Measurements from ENCODE around the gene NADK2.

The NADK2 gene

DNA sequence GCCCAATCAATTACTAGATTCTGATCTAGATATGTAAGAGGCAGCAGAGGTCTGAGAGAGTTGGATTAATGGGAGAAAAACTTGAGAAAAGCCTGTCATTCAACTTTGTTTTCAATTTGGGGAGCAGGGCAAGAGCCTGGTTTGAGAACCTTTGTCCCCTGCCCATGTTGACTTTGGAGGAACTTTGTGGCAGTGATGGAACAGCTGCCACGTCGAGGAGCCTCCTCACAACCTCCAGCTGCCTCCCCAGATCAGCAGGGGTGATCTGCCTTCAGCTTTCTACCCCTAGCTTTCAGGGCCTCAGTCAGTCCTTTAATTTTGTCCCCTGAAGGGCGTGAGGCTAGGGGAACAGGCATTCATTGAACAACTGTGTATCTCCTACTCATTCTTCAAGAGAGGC, 81.1 kb downstream of the NADK2 start:
- FAIRE-seq: no peak

DNA sequence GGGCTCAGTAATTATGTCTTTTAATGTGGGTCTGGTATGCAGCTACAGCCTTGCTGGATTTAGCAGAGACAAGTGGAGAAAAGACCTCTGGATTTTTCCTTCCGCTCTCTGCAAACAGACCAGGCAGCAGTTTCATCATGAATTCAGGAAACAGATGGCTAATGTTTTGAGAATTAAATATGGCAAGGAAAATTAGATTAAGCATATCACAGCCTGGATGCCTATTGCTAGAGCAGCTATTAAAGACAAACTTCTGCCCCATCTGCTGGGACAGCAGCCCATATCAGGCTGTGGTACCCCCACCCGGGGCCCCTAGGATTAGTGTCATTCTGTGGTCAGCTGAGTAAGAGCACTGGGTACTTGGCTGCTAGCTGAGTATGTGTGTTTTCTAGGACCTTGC, 83.6 kb downstream of the NADK2 start:
- FAIRE-seq: no peak

DNA sequence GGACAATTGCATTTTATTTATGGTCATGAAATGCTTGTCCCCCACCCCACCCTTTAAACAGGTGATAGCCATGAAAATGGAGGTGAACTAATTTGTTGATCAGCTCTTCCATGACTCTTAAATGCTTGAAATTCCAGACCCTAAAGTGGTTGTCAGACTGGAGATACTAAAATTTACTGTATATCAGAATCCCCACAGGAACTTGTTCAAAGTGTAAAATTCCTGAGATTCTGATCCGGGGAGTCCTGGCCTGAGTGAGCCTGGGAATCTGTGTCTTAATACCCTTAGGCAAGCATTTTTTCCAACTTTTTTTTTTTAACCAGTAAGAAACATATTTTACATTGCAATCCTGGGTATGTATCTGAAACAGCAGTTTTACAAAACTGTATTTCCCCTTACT, 85.1 kb downstream of the NADK2 start:
- FAIRE-seq: no peak

DNA sequence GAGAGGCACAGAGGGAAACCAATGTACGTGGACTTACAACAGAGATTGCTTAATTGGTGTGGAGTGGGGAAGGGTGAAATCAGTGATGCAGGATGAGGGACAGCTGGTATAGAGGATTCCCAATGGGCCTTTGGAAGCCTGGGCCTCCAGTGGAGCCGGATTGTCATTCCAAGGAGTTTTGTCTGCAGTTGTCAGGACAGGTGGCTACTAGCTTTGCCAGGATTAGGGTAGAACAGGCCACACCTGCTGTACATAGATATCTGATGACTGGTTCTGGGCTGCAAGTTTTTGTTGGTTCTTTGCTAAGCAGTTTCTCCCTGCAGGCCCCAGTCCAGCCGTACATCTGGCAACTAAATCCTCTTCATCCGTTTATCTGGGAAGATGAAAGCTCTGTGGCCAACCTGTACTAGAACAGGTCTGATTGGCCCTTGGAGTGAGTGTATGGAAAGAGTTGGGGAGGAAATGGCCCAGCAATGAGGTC, 85.6 kb downstream of the NADK2 start:
- FAIRE-seq: no peak

DNA sequence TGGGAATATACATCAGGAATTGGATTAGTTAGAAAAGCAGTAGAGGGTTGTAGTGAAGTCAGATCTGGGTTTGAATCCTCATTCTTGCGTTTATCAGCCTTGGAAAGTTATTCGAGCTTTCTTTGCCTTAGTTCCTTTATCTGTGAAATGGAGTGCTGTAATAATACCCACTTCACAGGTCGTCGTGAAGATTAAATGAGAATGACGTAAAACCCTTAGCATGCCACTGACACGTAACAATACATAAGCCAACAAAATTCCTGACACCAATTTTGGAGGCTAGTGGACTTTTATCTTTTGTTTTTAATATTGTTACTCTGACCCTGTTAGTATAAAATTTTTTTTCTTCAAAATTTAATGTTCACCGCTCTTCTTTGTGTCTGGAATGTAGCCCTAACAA, 86.4 kb downstream of the NADK2 start:
- FAIRE-seq: no peak

DNA sequence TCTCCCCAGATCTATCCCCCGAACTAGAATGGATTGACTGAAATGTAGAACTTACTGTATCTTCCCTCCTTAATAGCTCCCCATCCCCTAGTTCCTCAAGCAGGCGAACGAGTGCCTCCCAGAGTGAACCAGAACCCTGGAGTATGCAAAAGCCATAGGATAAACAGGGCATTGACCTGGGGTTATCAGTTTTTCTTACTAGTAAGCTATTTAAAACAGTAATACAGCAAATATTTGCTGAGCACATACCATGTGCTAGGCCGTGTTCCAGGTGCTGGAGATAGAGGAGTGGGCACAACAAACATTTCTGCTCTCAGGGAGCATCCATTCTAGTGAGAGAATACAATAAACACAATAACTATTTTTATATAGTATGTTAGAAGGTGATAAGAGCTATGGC, 88.0 kb downstream of the NADK2 start:
- FAIRE-seq: no peak

DNA sequence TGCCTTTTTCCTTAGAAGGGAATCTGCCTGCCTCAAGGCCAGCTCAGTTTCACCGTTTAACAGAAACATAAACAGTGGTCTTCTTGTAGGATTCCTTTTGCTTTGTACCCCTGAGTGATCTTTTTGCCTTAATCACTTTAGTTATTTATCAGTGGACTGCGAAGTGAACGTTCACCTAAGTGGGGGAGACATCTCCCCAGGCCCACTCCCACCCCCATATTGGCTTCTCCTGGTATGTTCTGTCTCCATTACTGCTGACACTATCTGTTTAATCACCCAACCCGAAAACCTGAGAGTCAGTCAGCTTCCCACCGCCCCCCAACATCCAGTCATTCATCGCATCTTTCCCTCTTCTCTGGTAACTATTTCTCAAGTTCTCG, 88.4 kb downstream of the NADK2 start:
- FAIRE-seq: no peak

DNA sequence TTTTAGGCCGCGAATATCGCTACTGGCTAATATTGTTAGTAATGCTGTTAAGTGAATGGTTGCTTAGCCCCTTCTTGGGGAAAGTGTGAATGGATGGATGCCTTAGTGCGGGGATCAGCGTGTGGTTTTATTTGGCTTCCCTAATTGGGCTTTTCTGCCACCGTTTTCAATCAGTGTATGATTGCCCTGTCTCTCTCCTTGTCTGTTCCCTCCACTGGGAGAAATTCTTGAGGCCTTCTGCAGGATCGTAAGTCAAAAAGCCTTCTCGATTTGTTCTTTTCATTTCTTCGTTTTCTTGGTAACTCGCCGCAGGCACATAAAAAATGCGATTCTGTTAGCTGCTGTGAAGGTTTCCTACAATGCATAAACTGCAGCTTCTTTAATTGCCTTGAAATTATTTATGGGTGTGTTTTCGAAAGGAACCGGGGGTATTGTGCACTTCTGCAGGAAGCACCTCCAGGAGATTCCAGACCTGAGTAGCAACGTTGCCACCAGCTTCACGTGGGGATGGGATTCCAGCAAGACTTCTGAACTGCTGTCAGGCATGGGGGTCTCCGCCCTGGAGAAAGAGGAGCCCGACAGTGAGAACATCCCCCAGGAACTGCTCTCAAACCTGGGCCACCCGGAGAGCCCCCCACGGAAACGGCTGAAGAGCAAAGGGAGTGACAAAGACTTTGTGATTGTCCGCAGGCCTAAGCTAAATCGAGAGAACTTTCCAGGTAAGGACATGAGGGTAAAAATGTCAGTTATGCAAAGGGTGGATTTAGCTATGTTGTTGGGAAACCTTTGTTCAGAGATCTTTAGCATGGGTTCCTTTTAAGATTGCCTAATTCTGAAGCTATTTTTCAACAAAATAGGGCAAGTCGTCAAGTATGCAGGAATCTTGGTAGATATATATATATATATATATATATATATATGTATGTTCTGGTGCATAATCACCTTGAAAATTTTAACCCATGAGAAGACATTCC, 89.1 kb downstream of the NADK2 start:
- no peak for FAIRE-seq

DNA sequence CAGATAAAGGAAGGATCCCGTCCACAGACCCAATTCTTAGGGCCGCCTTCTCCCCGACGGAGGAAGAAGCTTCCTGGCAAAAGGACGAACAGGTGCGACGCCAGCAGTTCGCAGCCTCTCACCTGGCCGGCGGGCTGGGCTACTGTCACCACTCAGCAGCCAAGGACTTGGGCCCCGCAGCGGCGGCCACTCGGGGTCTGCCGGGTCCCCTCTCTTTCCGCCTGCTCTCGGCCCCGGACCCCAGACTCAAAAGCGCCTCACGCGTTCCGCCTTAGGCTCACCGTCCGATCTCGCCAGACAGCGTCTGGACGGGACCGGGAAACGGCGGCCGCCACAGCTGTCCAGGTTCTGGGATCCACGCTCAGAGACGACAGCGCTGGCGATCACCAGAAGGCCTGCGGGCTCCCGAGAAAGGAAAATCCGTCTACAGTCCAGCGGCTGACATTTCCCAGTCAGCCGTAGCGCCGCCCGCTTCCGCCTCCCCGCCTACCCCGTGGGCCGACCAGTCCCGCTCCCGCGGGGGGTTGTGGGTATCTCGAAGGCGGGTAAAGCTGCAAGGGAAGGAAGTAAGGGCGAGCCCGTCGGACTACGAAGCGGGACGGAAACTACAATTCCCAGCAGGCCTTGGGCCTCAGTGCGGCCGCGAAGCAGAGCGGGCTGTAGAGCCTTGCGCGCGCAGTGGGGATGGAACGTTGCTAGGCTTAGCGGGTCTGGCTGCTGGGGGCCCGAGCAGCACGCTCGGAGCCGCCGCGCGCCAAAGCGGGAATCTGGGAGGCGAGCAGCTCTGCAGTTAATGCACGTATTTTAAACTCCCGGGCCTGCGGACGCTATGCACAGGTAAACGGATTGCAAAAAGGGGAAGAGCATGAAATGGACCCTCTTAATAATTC, 90.0 kb downstream of the NADK2 start, which contains the start of the genes LMBRD2 and SKP2:
Gene LMBRD2, minus strand, starts transcription at position 454 of the 890 bp plus-strand sequence. CDS start 8,538 bp downstream, outside the sequence.
Gene SKP2, plus strand, starts transcription at position 678 of the 890 bp plus-strand sequence. Its CDS starts 152 bp downstream, at position 830.
- FAIRE-seq: peak; percentile 85

DNA sequence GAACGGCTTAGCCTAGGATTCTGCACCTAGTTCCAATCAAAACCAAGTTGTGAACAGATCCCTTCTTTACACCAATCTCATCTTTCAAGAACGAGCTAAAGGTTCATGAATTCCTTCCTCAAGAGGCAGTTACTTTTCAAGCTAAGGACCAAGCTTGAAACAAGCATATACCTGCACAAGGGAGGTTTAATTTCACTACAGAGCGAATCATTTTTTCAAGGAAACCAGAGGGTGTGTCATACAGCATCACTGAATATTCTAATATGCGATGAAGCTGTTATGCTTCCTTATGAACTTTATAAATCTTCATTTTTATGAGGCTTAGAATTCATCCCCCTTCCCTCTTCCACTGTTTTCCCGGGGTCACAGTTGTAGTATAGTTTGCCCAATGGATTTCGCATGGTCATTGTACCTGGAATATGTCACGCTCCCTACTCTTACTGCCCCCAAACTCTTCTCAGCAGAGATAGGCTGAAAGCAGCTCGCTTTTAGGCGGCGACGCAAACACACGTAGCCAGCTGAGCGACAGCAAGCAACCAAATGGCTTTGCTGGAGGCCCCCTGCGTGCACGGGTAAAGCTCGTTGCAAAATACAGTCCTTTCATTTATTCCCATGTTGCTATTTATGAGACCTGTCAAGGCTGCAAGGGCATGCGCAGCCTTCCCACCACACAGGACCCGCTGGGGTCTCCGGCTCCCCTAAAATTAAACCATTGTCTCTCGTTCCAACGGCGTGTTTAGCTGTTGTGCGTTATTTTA, 90.9 kb downstream of the NADK2 start:
- no peak for FAIRE-seq

DNA sequence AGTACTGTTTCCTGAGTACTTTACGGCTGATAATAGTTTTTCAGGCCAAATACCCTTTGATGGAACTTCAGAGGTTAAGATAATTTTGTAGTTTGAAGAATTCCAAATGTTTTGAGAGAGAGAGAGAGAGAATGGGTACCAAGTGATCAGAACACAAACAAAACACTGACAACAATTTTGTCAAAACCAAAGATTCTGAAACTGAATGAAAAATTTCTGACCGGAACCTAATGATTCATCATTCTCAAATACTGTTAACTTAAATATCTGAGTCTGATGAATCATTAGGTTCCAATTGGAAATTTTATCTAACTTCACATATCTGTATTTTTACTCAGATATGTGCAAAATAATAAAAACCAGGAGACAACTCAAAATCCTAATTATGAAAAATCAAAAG, 94.0 kb downstream of the NADK2 start:
- FAIRE-seq: no peak

DNA sequence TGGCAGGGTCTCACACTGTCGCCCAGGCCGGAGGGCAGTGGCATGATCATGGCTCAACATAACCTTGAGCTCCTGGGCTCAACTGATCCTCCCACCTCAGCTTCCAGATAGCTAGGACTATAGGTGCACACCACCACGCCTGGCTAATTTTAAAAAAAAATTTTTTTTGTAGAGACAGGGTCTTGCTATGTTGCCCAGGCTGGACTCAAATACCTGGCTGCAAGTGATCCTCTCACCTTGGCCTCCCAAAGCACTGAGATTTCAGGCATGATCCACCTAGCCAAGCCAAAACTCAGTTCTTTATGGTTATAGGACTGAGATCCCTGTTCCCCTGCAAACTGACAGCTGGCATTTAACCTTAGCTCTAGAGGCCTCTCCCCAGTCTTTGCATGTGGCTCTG, 95.3 kb downstream of the NADK2 start:
- no peak for FAIRE-seq

DNA sequence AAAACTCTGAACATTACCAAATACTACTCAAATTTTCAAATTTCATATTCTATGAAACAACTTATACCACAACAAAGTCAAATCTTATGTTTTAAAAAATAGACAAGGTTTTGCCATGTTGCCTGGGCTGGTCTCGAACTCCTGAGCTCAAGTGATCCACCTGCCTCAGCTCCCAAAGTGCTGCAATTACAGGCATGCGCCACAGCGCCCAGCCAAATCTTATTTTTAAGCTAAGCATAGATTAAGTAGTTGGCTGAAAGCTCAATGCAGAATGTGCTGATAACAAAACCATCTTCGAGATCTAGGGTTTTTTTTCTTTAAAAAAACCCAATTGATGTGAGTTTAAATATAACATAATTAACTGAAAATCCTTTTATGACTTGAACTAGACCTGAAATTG, 96.4 kb downstream of the NADK2 start:
- no peak for FAIRE-seq

Measured in TTC549 (cell line).